Posterior cingulate gyrus (tissue), 11 donors: Measurements from ENCODE around the gene PITRM1.

ENCODE experiments used
- DNase-seq, 10 donors: peaks; one replicate each; pipeline versions ENCODE4 v3.0.0 to v3.0.0-alpha.2; 2020 to 2021; ENCODE audit warnings: mixed read lengths in 3 of 10
- intact Hi-C: fragments of 100-400 bp; cut with DNase I; formaldehyde crosslinking; loops from one replicate; pipeline ENCODE4 v1.15.1; 2023

Gene PITRM1

GRCh38 chr10:3169271-3169670 is 3.3 kb downstream of the PITRM1 start:
- intact Hi-C loops: no loop called here

GRCh38 chr10:3167611-3168330 is 4.8 kb downstream of the PITRM1 start:
- no peak for DNase-seq
- intact Hi-C loops: no loop called here

More at GRCh38 chr10:3169271-3169670, 3.3 kb downstream of the PITRM1 start:
- DNase-seq: peak in 2 of 10 donors; percentile 43 to 46

- intact Hi-C loops: no loop called here
- peak in 1 of 10 donors; percentile 6 for DNase-seq
Observed at GRCh38 chr10:3166496-3167290, 5.9 kb downstream of the PITRM1 start.

GRCh38 chr10:3165196-3165595 is 7.4 kb downstream of the PITRM1 start:
- DNase-seq: peak in 1 of 10 donors; percentile 12
- intact Hi-C loops: no loop called here

GRCh38 chr10:3163879-3164278 is 8.7 kb downstream of the PITRM1 start:
- intact Hi-C loops: no loop called here
- DNase-seq: peak in 1 of 10 donors; percentile 6

GRCh38 chr10:3162533-3162932 is 10.0 kb downstream of the PITRM1 start:
- peak in 1 of 10 donors; percentile 75 for DNase-seq
- intact Hi-C loops: no loop called here

- intact Hi-C loops: no loop called here
- DNase-seq: peak in 1 of 10 donors; percentile 25
Observed at GRCh38 chr10:3159152-3159551, 13.4 kb downstream of the PITRM1 start.

GRCh38 chr10:3154666-3155065 is 17.9 kb downstream of the PITRM1 start:
- intact Hi-C loops: no loop called here
- DNase-seq: no peak

- no peak for DNase-seq
- intact Hi-C loops: no loop called here
Observed at GRCh38 chr10:3152566-3152935, 20.0 kb downstream of the PITRM1 start.

- intact Hi-C loops: no loop called here
- DNase-seq: peak in 1 of 10 donors; percentile 35
Observed at GRCh38 chr10:3151889-3152565, 20.6 kb downstream of the PITRM1 start.

- intact Hi-C loops: no loop called here
Observed at GRCh38 chr10:3150961-3151360, 21.6 kb downstream of the PITRM1 start.

GRCh38 chr10:3150366-3150765 is 22.2 kb downstream of the PITRM1 start:
- no peak for DNase-seq
- intact Hi-C loops: no loop called here

More at GRCh38 chr10:3150961-3151360, 21.6 kb downstream of the PITRM1 start:
- no peak for DNase-seq

GRCh38 chr10:3149918-3150317 is 22.7 kb downstream of the PITRM1 start:
- intact Hi-C loops: no loop called here
- DNase-seq: peak in 1 of 10 donors; percentile 63

- peak in 1 of 10 donors; percentile 61 for DNase-seq
- intact Hi-C loops: no loop called here
Observed at GRCh38 chr10:3148994-3149393, 23.6 kb downstream of the PITRM1 start.

GRCh38 chr10:3148041-3148440 is 24.5 kb downstream of the PITRM1 start:
- peak in 1 of 10 donors; percentile 80 for DNase-seq

GRCh38 chr10:3147117-3147820 is 25.3 kb downstream of the PITRM1 start:
- peak in 1 of 10 donors; percentile 65 for DNase-seq
- intact Hi-C loops: no loop called here

More at GRCh38 chr10:3148041-3148440, 24.5 kb downstream of the PITRM1 start:
- intact Hi-C loops: no loop called here

- peak in 1 of 10 donors; percentile 70 for DNase-seq
Observed at GRCh38 chr10:3146289-3146688, 26.3 kb downstream of the PITRM1 start.

GRCh38 chr10:3145366-3145765 is 27.2 kb downstream of the PITRM1 start:
- intact Hi-C loops: no loop called here
- DNase-seq: no peak

More at GRCh38 chr10:3146289-3146688, 26.3 kb downstream of the PITRM1 start:
- intact Hi-C loops: no loop called here

GRCh38 chr10:3143791-3144434 is 28.7 kb downstream of the PITRM1 start:
- intact Hi-C loops: no loop called here
- DNase-seq: peak in 2 of 10 donors; percentile 77 to 85

- intact Hi-C loops: no loop called here
- DNase-seq: peak in 1 of 10 donors; percentile 65
Observed at GRCh38 chr10:3143366-3143765, 29.2 kb downstream of the PITRM1 start.
